ENCODE results near the gene FCER1G.

Gene FCER1G

DNA sequence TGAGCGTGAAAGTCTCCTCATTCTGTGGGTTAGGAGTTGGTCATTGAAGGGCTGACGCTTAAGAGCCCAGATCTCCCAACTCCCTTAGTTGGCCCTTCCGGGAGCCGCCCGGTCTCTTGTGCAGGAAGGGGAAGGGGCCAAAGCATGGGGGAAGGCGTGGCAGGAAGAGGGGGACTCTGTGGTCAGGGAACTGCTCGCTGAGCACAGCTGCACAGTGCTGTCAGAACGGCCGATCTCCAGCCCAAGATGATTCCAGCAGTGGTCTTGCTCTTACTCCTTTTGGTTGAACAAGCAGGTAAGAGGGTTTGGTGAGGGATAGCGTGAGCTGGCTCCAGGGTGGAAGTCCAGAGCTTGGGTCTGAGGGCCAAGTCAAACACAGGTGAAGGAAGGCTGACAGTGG, at the start of gene FCER1G:
FCER1G (plus strand) TSS at position 220 of the 400 bp plus-strand sequence; CDS start at position 247, 27 bp downstream.
- peak; percentile 70 to 79 for DNase-seq
- no peaks in the 10 kb centered on the region for H3K27me3 ChIP-seq
- peaks cover 45 to 52% (median 48%) of the 10 kb centered on the region in 3 donors for H3K36me3 ChIP-seq
- H3K4me1 ChIP-seq = no peaks in the 10 kb centered on the region
- intact Hi-C loops (cut with DNase I; ENCODE audit: low total_unique reads) = no loop called here
- peak within 1 kb of the TSS; percentile 22 to 42 for H3K27ac ChIP-seq
- peak within 1 kb of the TSS; percentile 34 to 38 for H3K4me3 ChIP-seq
- no peaks in the 10 kb centered on the region for H3K9me3 ChIP-seq
- TF ChIP-seq CTCF (IDR thresholded peaks at IDR 0.05) = no peak

DNA sequence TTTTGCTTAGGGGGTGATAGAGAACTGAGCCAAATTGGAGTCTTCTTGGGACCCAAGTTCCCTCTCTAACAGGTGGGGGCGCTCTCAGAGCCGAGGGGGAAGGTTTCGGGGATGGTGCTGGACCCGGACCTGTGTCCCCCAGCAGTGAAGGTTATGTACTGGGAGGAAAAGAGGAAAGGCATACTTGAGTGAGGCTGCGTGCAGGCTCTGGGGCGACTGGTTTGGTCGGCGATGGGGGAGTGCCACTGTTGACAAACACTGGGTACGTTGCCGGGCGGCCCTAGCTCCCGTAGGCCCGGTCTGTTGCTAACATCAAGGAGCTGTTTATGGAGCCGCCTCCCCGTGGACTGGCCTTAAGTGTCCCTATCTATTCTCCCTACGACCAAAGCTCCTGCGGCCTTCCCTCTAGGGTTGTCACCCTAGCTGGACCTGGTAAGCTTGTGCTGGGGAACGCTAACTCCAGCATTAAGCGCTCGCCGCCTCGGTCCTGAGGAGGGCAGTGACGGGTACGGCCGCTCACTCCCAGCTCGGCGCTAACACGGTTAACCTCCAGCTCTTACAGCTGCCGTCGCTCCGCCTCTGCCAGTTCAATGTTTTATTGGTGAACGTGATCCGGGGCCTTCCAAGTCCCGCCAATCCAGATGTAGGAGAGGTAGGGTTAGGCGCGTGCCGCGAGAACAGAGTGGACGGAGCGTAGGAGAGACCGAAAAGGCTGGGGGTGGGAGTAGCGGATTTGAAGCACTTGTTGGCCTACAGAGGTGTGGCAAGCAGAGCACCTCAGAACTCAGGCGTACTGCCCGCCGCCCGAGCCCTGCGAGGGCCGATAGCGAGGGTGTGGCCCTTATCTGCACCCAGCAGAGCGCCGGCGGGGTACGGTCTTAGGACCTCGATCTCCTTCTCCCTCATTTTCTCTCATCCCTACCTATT, 49.1 kb upstream of the FCER1G start, which contains the start of gene PPOX:
PPOX (plus strand) TSS at position 685 of the 927 bp plus-strand sequence. CDS start 422 bp downstream, outside the sequence.
- H3K27me3 ChIP-seq = no peaks in the 10 kb centered on the region
- peak within 1 kb of the TSS; percentile 75 to 82 for H3K4me3 ChIP-seq
- DNase-seq = peak; percentile 98 to 99
- H3K4me1 ChIP-seq = peaks cover 0 to 33% (median 27%) of the 10 kb centered on the region in 4 donors
- intact Hi-C loops (cut with DNase I; ENCODE audit: low total_unique reads) = no loop called here
- TF ChIP-seq CTCF (IDR thresholded peaks at IDR 0.05) = peak; percentile 24 to 29
- no peaks in the 10 kb centered on the region for H3K9me3 ChIP-seq
- peak within 1 kb of the TSS; percentile 93 to 95 for H3K27ac ChIP-seq
- peaks cover 0 to 67% (median 28%) of the 10 kb centered on the region in 3 donors for H3K36me3 ChIP-seq

DNA sequence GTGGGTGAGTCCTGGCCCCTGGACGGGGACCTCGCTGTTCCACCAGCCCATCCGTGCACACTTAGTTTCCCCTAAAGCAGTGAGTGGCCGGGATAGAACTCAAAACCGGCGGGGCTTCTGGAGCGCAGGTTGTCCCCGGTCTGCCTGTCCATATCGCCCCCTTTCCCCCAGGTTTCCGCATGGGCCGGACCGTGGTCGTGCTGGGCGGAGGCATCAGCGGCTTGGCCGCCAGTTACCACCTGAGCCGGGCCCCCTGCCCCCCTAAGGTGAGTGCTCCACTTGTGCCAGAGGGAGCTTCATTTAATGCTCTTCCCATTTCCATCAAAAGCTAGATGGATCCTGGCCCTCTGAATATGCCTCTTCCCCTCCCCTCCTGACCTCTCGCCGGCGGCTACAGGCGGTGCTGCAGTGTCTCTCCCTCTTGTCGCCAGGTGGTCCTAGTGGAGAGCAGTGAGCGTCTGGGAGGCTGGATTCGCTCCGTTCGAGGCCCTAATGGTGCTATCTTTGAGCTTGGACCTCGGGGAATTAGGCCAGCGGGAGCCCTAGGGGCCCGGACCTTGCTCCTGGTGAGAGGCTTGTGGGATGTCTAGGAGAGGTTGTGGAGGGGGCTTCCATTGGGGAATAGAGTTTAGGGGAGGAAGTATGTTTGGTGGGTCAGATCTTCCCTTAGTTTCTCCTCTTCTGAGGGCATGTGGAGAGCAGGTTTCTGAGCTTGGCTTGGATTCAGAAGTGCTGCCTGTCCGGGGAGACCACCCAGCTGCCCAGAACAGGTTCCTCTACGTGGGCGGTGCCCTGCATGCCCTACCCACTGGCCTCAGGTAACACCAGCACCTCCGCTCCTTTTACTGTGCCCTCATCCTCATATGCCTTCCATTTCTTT, 48.2 kb upstream of the FCER1G start:
- Histone ChIP-seq H3K9me3 (no peaks in the 10 kb centered on the region), H3K27me3 (no peaks in the 10 kb centered on the region), H3K4me3 (peak overlapping the region; percentile 75 to 82), H3K36me3 (peaks cover 8 to 68% (median 34%) of the 10 kb centered on the region in 3 donors), H3K27ac (peak overlapping the region; percentile 93 to 95), H3K4me1 (peaks cover 0 to 31% (median 19%) of the 10 kb centered on the region in 4 donors)
- intact Hi-C loops (cut with DNase I; ENCODE audit: low total_unique reads) = no loop called here
- DNase-seq = no peak
- no peak for TF ChIP-seq CTCF (IDR thresholded peaks at IDR 0.05)

GRCh38 chr1:161168906-161169305, 46.2 kb upstream of the FCER1G start:
- Histone ChIP-seq H3K27ac (no peak overlapping the region), H3K9me3 (no peaks in the 10 kb centered on the region), H3K27me3 (no peaks in the 10 kb centered on the region), H3K36me3 (peaks cover 15 to 66% (median 40%) of the 10 kb centered on the region in 3 donors), H3K4me3 (no peak overlapping the region), H3K4me1 (peaks cover 0 to 45% (median 32%) of the 10 kb centered on the region in 4 donors)
- intact Hi-C loops (cut with DNase I; ENCODE audit: low total_unique reads) = no loop called here
- DNase-seq = no peak
- TF ChIP-seq CTCF (IDR thresholded peaks at IDR 0.05) = no peak

DNA sequence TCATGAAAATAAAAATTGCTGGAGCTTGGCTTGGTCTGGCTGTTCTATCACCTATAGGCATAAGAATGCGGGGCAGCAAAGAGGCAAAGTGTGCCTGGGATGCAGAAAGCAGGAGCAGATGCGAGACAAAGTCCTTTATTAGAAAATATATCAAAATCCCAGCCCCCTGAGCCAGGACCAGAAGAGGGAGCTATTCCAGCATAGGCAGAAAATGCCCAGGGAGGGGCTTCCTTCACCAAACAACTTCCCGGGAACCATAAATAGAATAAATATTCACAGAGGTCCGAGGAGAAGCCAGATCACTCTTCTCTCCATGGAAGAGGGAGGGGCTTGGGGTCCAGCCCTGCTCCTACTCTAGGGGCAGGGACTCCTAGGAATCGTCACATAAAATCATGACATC, 43.9 kb upstream of the FCER1G start:
- H3K27ac ChIP-seq = no peak overlapping the region
- H3K27me3 ChIP-seq = no peaks in the 10 kb centered on the region
- no peaks in the 10 kb centered on the region for H3K9me3 ChIP-seq
- H3K4me3 ChIP-seq = no peak overlapping the region
- peaks cover 20 to 75% (median 40%) of the 10 kb centered on the region in 3 donors for H3K36me3 ChIP-seq
- intact Hi-C loops (cut with DNase I; ENCODE audit: low total_unique reads) = no loop called here
- DNase-seq = no peak
- no peak for TF ChIP-seq CTCF (IDR thresholded peaks at IDR 0.05)
- H3K4me1 ChIP-seq = peaks cover 0 to 42% (median 31%) of the 10 kb centered on the region in 4 donors

Data from tibial artery (tissue), 4 donors.